Measurements from ENCODE around the gene PICALM. TPM values are rescaled to one million over a fixed set of nuclear protein-coding genes. Genes with fewer than 3 reads are reported as not detected.
"Not testable (repeated sequence)": the region's sequence is repeated elsewhere in the genome, so short reads cannot be mapped to it uniquely, and the experiment has no call there.

PICALM gene
- total RNA-seq, 2 donors from 2014 or later, result 237 to 371 TPM

DNA sequence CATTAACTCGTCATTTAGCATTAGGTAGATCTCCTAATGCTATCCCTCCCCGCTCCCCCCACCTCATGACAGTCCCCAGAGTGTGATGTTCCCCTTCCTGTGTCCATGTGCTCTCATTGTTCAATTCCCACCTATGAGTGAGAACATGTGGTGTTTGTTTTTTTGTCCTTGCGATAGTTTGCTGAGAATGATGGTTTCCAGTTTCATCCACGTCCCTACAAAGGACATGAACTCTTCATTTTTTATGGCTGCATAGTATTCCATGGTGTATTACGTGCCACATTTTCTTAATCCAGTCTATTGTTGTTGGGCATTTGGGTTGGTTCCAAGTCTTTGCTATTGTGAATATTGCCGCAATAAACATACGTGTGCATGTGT lies 116.8 kb downstream of the PICALM start:
- intact Hi-C loops (cut with DNase I), result not testable (repeated sequence)

DNA sequence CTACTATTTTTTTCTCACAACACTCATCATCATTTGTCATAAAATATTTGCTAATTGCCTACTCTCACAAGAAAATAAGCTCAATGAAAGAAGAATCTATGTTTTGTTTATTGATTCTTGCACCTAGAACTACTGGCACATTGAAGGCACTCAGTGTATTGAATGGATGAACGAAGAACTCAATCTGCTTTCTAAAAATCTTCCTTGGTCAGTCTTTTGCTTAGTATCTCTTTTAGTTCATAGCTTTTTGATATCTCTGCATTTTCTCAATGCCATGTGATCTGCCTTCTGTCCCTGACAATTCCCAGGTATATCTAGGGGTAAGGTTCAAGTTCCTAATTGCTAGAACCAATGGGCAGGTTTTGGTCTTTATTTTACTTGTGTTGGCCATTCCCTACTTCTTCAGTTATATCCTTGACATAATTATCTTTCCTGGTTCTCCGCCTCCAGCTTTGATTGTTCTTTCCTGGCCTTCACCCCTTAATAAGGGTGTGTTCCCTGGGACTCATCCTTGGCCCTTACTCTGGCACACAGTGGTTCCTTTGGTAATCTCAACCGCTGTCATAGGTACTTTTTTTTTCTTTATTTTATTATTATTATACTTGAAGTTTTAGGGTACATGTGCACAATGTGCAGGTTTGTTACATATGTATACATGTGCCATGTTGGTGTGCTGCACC lies 117.3 kb downstream of the PICALM start:
- DNase-seq (ENCODE audit: low spot score), result no peak
- intact Hi-C loops (cut with DNase I), result no loop called here

More for the DNA sequence above, 116.8 kb downstream of the PICALM start:
- DNase-seq (ENCODE audit: low spot score), result not testable (repeated sequence)

DNA sequence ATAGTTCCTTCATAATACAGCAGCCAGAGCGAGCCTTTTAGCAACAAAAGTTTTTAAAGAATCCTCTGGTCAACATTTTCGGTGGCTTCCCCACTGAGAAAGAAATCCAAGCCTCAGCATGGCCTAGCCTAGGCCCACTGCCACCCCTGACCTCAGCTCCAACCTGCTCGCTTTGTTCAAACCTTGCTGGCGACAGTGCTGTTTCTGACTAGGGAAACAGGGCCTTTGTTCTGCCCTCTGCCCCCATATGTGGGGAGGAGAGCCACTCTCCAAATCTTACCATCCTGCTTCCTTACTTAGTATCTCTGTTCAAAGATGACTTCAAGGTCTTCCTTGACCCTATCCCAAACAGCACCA lies 117.9 kb downstream of the PICALM start:
- no peak for DNase-seq (ENCODE audit: low spot score)
- intact Hi-C loops (cut with DNase I), result no loop called here

DNA sequence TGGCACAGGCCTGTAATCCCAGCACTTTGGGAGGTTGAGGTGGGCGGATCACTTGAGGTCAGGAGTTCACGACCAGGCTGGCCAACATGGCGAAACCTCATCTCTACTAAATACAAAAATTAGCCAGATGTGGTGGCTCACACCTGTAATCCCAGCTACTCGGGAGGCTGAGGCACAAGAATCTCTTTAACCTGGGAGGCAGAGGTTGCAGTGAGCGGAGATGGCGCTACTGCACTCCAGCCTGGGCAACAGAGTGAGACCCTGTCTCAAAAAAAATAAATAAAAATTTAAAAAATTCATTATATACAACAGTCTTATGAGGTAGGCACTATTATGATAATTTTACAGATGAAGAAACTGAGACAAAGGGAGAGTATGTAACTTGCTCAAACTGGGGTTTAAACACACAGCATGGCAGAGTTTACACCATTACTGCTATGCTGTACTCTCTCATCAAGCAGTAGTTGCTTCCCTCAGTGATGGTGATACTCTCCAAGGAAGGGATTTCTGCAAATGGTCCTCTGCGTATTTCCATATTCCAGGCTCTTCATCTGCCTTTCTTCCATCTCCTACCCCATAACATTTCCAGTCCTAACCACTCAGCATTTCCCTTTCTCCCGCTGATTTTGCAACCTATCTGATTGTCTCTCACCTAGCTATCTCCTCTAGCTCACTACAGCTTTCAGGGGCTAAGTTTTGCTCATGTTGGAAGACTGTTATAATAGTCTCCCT lies 118.4 kb downstream of the PICALM start:
- intact Hi-C loops (cut with DNase I), result no loop called here
- no peak for DNase-seq (ENCODE audit: low spot score)

DNA sequence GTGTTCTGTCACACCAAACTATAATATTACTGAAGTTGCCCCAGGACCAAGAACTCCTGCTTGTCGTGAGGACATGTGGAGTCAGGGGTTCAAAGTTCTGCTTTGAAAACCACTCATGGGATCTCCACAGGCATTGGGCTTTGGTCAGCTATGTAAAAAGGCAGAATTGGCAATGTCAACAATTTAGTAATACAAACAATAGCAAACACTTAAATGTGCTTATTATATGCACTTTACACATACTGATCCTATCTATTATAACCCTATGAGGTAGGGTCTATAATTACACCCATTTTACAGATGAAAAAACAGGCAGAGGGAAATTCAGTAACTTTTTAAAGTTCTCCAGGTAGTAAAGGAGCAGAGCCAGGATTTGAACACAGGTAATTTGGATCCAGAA lies 119.1 kb downstream of the PICALM start:
- DNase-seq (ENCODE audit: low spot score), result no peak
- intact Hi-C loops (cut with DNase I), result loop anchor here in 1 of 2 donors (10.0 kb wide), 1 partner anchor 265 kb away; no protein-coding TSS in a partner anchor

DNA sequence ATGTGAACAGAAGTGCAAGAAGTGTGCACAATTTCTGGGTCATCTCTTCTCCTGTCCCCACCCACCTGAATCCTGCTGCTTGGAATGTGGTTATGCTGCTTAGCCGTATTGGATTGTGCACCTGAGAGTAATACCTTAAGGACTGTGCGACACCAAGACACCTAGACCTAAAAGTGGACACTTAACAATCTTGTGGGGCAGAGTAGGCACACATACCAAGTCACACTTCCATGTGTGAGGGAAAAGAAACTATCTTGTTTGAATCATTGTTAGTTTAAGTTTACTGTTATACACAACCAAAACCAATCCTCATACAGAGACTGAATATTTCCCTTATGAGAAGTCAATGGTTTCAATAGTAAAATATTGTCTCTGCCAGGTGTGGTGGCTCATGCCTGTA lies 120.0 kb downstream of the PICALM start:
- DNase-seq (ENCODE audit: low spot score), result no peak
- intact Hi-C loops (cut with DNase I), result loop anchor here in 1 of 2 donors (10.0 kb wide), 1 partner anchor 266 kb away; no protein-coding TSS in a partner anchor

DNA sequence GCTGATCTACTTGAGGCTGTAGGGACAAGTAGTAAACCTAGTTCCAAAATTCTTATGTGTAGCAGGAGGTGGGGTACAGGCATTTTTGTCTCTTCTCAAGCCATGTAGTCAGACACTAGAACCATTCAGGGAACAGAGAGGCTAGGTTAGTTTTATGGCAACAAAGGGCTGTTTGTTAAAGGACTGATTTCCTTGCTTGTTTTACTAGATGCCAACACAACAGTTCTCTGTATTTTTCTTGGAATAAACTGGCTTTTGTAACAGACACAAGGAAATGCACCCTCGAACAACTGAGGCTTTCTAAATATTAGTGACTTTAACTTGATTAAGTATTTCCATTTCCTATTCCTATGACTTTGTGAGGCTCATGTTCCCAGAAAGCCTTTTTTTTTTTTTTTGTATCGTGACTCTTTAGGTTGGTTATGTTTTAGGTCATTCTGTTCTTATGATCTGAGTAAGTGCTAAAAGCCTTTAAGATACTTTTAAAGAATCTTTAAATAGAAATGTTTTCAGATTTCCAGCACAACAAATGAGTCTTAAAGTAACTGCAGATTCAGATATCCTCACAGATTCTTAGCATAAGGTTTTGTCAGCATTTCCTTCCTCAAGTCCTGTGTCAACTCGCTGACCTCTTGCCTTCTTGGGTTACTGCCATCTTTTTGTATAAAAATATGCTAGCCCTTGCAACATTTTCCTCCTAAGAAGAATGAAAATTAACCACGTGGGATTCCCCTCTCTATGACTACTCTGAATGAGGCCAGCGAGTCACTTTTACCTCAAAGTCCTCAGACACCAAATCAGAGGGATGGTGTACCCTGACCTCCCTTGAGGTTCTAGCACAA lies 121.2 kb downstream of the PICALM start:
- DNase-seq (ENCODE audit: low spot score), result no peak

DNA sequence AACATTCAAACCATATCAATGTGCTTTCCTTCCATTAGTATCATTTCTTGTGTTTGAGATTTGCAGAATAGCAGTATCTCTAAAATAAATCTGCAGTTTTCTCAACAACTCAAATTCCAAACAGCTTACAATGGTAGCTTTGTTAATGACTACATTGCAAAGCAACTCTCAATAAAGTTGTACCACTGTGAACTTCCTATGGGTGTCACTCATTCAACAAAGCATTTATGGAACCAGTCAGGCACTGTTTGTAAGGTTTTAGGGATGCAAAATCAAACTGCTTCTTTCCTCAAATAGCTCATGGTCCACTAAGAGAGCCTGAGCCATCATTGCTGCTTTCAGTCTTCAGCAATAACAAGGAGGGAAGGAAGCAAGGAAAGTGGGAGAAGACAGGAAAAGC lies 122.7 kb downstream of the PICALM start:
- no peak for DNase-seq (ENCODE audit: low spot score)
- intact Hi-C loops (cut with DNase I), result loop anchor here in 1 of 2 donors (10.0 kb wide), 1 partner anchor 269 kb away; no protein-coding TSS in a partner anchor

More for the DNA sequence above, 121.2 kb downstream of the PICALM start:
- intact Hi-C loops (cut with DNase I), result loop anchor here in 1 of 2 donors (10.0 kb wide), 1 partner anchor 267 kb away; no protein-coding TSS in a partner anchor

DNA sequence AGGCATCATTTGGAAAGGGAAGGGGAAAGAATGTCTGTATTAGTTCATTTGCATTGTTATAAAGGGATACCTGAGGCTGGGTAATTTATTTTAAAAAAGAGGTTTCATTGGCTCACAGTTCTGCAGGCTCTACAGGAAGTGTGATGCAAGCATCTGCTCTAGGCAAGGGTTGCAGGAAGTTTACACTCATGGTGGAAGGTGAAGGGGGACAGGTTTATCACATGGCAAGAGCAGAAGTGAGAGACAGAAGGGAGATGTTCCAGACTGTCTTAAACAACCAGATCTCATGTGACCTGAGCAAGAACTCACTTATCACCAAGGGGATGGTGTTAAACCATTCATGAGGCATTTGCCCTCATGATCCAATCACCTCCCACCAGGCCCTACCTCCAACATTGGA lies 123.1 kb downstream of the PICALM start:
- no peak for DNase-seq (ENCODE audit: low spot score)
- intact Hi-C loops (cut with DNase I), result loop anchor here in 1 of 2 donors (10.0 kb wide), 1 partner anchor 269 kb away; no protein-coding TSS in a partner anchor

DNA sequence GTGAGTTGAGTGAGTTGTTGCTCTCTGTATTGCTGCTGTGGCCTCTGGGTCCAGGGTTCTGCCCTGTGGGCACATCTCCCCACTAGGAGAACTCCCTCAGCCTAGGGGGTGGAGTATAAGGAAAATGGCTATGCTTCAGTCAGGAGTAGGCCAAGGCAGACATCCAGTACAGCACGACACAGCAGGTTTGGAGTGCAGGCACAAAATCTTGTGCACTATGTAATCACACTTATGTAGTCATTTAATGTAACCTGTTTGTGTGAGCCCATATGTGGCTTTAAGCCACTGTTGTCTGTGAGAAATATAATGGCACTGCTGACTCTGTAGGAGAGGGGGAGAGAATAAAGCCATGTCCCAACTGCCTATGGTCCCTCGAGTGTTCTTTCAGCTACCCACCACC lies 123.6 kb downstream of the PICALM start:
- DNase-seq (ENCODE audit: low spot score), result no peak
- intact Hi-C loops (cut with DNase I), result loop anchor here in 1 of 2 donors (10.0 kb wide), 1 partner anchor 270 kb away; no protein-coding TSS in a partner anchor

DNA sequence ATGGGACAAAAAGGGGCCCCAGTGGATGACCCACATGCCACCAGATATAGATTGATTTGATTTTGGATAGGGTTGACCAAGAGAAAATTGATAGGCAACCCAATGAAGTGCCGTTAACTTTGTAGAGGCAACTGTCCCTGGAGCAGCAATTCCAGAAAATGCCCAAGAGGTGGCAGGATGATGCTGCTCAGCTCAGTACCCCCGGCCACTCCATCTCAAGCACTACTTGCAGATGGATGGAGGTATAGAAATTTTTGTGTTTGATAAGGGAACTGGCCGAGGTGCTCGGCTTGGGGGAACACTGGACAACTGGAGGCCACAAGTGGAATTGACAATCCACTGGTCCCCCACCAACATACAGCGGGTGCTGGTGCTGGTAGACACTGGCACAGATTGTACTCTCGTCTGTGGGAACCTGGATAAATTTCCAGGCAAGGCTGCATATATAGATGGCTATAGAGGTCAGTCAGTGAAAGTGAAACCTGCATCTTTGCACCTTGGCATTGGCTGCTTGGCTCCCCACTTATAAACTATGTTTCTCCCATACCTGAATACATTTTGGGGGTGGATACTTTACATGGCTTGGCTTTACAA lies 127.4 kb downstream of the PICALM start:
- no peak for DNase-seq (ENCODE audit: low spot score)
- intact Hi-C loops (cut with DNase I), result loop anchor here (5.0 to 10.0 kb wide), 2 partner anchors 261 to 273 kb away; no protein-coding TSS in a partner anchor

DNA sequence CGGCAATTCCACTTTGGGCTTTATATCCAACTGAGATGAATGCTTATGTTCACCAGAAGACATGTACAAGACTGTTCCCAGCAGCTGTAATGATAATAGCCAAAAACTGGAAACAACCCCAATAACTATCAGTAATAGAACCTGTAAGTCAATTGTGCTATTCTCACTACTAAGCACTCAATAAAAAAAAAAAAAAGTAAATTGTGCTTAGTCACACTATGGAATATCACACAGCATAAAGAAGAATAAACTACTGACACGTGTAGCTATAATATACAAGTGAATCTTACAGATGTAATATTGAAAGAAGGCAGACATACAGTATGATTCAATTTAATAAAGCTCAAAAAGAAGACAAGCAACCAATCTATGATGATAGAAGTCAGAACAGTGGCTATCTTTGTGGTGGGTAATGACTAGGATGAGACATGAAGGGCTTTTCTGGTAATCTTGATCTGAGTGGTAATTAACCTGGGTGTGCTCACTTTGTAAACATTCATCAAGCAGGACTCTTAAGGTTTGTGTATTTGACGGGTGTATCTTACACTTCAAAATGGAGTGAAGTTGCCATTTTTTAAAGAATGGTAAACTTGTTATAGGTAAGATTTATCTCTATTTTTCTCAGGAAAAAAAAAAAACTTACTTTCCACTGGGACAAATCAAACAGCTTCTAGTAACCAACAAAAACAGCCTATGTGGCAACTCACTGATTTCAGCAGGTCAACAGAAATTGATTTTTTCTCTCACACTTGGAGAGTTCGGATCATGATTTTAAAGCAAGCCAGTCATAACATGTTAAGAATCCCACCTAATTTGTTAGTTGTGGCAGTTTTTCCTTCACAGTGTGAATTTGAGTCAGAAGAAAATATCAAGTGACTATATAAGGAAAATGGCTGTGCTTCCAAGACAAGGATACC lies 129.5 kb downstream of the PICALM start:
- intact Hi-C loops (cut with DNase I), result loop anchor here (5.0 to 10.0 kb wide), 2 partner anchors 263 to 275 kb away; no protein-coding TSS in a partner anchor
- no peak for DNase-seq (ENCODE audit: low spot score)

DNA sequence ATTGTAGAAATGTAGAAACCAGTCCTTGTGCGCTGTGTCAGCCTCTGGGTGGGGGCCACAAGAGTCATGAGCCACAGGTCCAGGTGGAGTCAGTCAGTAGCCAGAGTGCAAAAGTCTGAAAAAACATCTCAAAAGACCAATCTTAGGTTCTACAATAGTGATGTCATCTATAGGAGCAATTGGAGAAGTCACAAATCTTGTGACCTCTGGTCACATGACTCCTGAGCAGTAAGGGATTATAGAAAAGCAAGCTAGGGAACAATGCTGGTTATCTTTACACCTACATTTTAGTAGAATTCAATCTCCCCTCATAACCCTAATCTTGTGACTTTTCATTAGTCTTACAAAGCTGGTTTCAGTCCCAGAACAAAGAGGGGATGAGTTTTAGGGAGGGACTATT lies 131.0 kb downstream of the PICALM start:
- intact Hi-C loops (cut with DNase I), result no loop called here
- no peak for DNase-seq (ENCODE audit: low spot score)

DNA sequence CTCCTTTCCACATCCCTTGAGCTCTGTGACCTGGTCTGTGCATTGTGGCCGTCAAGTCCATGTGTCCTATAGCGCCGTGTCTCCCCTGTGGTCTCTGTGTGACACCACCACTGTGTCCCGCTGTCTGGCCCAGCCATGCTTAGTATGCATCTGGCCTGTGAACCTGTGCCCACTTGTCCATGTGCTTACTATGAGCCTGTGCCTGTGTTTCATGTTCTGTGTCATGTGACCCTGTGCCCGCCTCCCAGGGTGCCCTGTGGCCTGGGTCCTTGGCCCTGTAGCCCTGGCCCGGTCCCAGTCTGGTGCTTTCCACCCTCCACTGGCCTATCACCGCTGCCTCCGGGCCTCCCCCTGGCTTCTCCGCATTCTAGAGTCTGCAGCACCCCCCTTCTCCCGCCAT lies 133.1 kb downstream of the PICALM start:
- no peak for DNase-seq (ENCODE audit: low spot score)
- intact Hi-C loops (cut with DNase I), result no loop called here

DNA sequence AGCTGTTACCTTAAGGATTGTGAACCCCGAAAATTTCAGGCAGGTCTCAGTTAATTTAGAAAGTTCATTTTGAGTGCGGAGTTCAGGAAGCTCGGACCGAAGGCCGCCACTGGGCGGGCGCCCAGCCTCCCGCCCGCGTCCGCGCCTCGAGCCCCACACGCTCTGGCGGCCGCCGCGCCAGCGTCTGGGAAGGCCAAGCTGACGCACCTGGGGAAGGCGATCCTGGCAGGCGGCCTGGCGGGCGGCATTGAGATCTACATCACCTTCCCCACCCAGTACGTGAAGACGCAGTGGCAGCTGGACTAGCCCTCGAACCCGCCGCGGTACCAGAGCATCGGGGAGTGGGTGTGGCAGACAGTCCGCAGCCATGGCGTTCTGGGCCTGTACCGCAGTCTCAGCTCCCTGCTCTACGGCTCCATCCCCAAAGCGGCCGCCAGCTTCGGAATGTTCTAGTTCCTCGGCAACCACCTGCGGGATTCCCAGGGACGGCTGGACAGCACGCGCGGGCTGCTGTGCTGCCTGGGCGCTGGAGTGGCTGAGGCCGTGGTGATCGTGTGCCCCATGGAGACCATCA lies 134.2 kb downstream of the PICALM start:
- DNase-seq (ENCODE audit: low spot score), result no peak
- intact Hi-C loops (cut with DNase I), result no loop called here

DNA sequence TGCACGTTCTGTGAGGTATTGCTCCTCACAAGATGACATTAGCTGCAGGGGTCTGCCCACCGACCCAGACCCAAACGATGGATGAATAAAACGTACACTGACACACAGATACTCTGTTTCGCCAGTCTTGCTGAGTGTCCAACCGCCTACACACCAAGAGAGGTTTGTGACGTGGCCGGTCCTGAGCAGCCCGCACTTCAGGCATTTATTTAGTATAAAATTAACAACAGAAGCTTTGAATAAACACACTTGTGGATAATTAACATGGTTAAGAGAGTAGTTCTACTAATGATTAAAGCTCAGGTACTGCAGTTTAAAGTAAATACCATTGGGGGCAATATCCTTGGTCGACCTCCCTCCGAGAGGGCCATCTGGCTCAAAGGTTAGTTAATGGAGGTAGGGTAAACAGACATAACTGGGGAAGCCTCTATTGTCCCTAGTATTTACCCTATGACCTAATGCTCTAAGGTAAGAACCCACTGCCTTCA lies 138.0 kb downstream of the PICALM start:
- no peak for DNase-seq (ENCODE audit: low spot score)
- intact Hi-C loops (cut with DNase I), result no loop called here

DNA sequence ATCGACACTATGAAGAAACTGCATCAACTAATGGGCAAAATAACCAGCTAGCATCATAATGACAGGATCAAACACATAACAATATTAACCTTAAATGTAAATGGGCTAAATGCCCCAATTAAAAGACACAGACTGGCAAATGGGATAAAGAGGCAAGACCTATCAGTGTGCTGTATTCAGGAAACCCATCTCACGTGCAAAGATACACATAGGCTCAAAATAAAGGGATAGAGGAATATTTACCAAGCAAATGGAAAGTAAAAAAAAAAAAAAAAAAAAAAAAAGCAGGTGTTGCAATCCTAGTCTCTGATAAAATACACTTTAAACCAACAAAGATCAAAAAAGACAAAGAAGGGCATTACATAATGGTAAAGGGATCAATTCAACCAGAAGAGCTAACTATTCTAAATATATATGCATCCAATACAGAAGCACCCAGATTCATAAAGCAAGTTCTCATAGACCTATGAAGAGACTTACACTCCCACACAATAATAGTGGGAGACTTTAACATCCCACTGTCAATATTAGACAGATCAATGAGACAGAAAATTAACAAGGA lies 142.2 kb downstream of the PICALM start:
- DNase-seq (ENCODE audit: low spot score); intact Hi-C loops (cut with DNase I): not testable (repeated sequence)
